Stimulated activated CD8-positive, alpha-beta memory T cell treated with anti-CD3 and anti-CD28 coated beads, Interleukin-15, amount 100 ng/mL, for 1 hour (primary cell): ENCODE results near the gene KCNJ14.

Experiments used
- DNase-seq: peaks from one replicate; pipeline ENCODE4 v3.0.0-alpha.2; 2020; ENCODE audit warnings: low read depth

The KCNJ14 gene

GRCh38 chr19:48445606-48446481, 9.5 kb upstream of the KCNJ14 start, which contains the start of gene GRWD1:
TSS of gene GRWD1 (plus strand) at chr19:48445983. CDS start at chr19:48446006, 23 bp downstream.
- DNase-seq: peak; percentile 86

- DNase-seq: no peak
Observed at GRCh38 chr19:48446579-48446978, 8.8 kb upstream of the KCNJ14 start.

- no peak for DNase-seq
Observed at GRCh38 chr19:48448563-48448962, 6.8 kb upstream of the KCNJ14 start.

- no peak for DNase-seq
Observed at GRCh38 chr19:48450441-48450840, 4.9 kb upstream of the KCNJ14 start.

GRCh38 chr19:48450863-48451262, 4.5 kb upstream of the KCNJ14 start:
- DNase-seq: no peak

GRCh38 chr19:48451624-48452023, 3.8 kb upstream of the KCNJ14 start:
- DNase-seq: no peak

GRCh38 chr19:48452289-48453190, 2.8 kb upstream of the KCNJ14 start:
- DNase-seq: no peak

GRCh38 chr19:48454150-48454730, 1.1 kb upstream of the KCNJ14 start:
- DNase-seq: no peak

- DNase-seq: no peak
Observed at GRCh38 chr19:48455908-48456562, 661 bp downstream of the KCNJ14 start.

GRCh38 chr19:48456864-48457263, 1.5 kb downstream of the KCNJ14 start:
- no peak for DNase-seq

GRCh38 chr19:48458016-48458415, 2.6 kb downstream of the KCNJ14 start:
- no peak for DNase-seq

- no peak for DNase-seq
Observed at GRCh38 chr19:48461651-48461981, 6.2 kb downstream of the KCNJ14 start.

GRCh38 chr19:48461982-48462655, 6.7 kb downstream of the KCNJ14 start:
- no peak for DNase-seq

GRCh38 chr19:48465215-48465614, 9.8 kb downstream of the KCNJ14 start:
- no peak for DNase-seq

- no peak for DNase-seq
Observed at GRCh38 chr19:48466561-48467325, 11.4 kb downstream of the KCNJ14 start.

GRCh38 chr19:48468772-48469288, 13.5 kb downstream of the KCNJ14 start:
- peak; percentile 96 for DNase-seq

- peak; percentile 14 for DNase-seq
Observed at GRCh38 chr19:48469289-48469881, 14.0 kb downstream of the KCNJ14 start, which contains the start of gene CYTH2. TSS of gene CYTH2 (plus strand) at chr19:48469369. CDS start at chr19:48469508, 139 bp downstream.

GRCh38 chr19:48469934-48470680, 14.7 kb downstream of the KCNJ14 start:
- DNase-seq: no peak

- no peak for DNase-seq
Observed at GRCh38 chr19:48470856-48471255, 15.5 kb downstream of the KCNJ14 start.
